Suprapubic skin (tissue), 4 donors: Measurements from ENCODE around the gene PAF1. TPM values are rescaled to one million over a fixed set of nuclear protein-coding genes. Genes with fewer than 3 reads are reported as not detected.
A peak's percentile ranks its signal among the peaks of the same experiment; 100 is the strongest.

ENCODE experiments used
- DNase-seq, 2 donors: peaks; one replicate each; pipeline ENCODE4 v3.0.0-alpha.2; 2019; ENCODE audit warnings: low spot score in 2 of 2
- H3K27ac ChIP-seq: fragments of 200-600 bp; sonication (generic); one replicate; pipeline ENCODE4 v1.5.1; 2019
- H3K27me3 ChIP-seq: fragments of 200-600 bp; sonication (generic); one replicate; pipeline ENCODE4 v1.5.1; 2019
- H3K36me3 ChIP-seq: fragments of 200-600 bp; sonication (generic); one replicate; pipeline ENCODE4 v1.5.1; 2019
- H3K4me1 ChIP-seq: fragments of 200-600 bp; sonication (generic); one replicate; pipeline ENCODE4 v1.5.1; 2019
- H3K4me3 ChIP-seq: fragments of 200-600 bp; sonication (generic); one replicate; pipeline ENCODE4 v1.5.1; 2019; ENCODE audit warnings: mild to moderate bottlenecking
- H3K9me3 ChIP-seq: fragments of 200-600 bp; sonication (generic); one replicate; pipeline ENCODE4 v1.5.1; 2019
- CTCF ChIP-seq, 2 donors: fragments of 200-600 bp in 1 of 2; fragments of 450-650 bp in 1 of 2; sonication (generic) in 1 of 2; IDR thresholded peaks; one replicate each; pipeline ENCODE4 v1.5.1; 2016 to 2019; ENCODE audit warnings: antibody characterized with exemption in 2 of 2, mild to moderate bottlenecking in 1 of 2, moderate library complexity in 1 of 2
- EP300 ChIP-seq: sonication (generic); formaldehyde crosslinking; IDR thresholded peaks from one replicate; pipeline ENCODE4 v1.6.1; 2017; ENCODE audit warnings: antibody characterized with exemption
- POLR2A ChIP-seq, 2 donors: fragments of 450-650 bp; IDR thresholded peaks; one replicate each; pipeline ENCODE4 v1.6.1; 2017; ENCODE audit warnings: antibody characterized with exemption in 2 of 2, mild to moderate bottlenecking in 2 of 2, moderate library complexity in 2 of 2
- POLR2AphosphoS5 ChIP-seq, 3 donors: sonication (generic); formaldehyde crosslinking; IDR thresholded peaks; one replicate each; pipeline ENCODE4 v1.6.1; 2017; ENCODE audit warnings: antibody characterized with exemption in 3 of 3
- WGBS: methylation state at CpG from one replicate; pipeline ENCODE4 v1.1.5; 2018; 5-methylcytosine and 5-hydroxymethylcytosine counted together
- total RNA-seq, 4 donors: library from RNA; depleted of rRNA; stranded (reverse); fragments of >200 nt; gene quantifications; one replicate each; pipeline ENCODE4 v1.1.0, GENCODE V29; 2016

Gene PAF1
- total RNA-seq, 4 donors from 2014 or later: 24.8 to 42.4 (median 35.4) TPM

GRCh38 chr19:39410017-39410830 is 19.3 kb upstream of the PAF1 start:
- TF ChIP-seq POLR2A (IDR thresholded peaks at IDR 0.05): peak; percentile 28
- no peak for TF ChIP-seq CTCF (IDR thresholded peaks at IDR 0.05)
- no peak for TF ChIP-seq EP300
- TF ChIP-seq POLR2AphosphoS5 (IDR thresholded peaks at IDR 0.05): peak; percentile 15 to 86 (median 48)
- WGBS: 3% methylated on average over 27 of the region's 35 CpGs
- peak; percentile 91 to 92 for DNase-seq

GRCh38 chr19:39409208-39410016 is 18.5 kb upstream of the PAF1 start:
- Histone ChIP-seq H3K9me3 (no peaks in the 10 kb centered on the region), H3K27ac (peak overlapping the region; percentile 100), H3K4me3 (peak overlapping the region; percentile 93), H3K27me3 (no peaks in the 10 kb centered on the region), H3K4me1 (peaks cover 55% of the 10 kb centered on the region), H3K36me3 (peaks cover 22% of the 10 kb centered on the region)
- DNase-seq: peak; percentile 96
- TF ChIP-seq POLR2A (IDR thresholded peaks at IDR 0.05) (peak; percentile 70 to 86), POLR2AphosphoS5 (IDR thresholded peaks at IDR 0.05) (peak; percentile 96 to 97 (median 97)), EP300 (peak; percentile 83), CTCF (IDR thresholded peaks at IDR 0.05) (no peak)
- under 1% methylated on average over 12 of the region's 52 CpGs for WGBS

More at GRCh38 chr19:39410017-39410830, 19.3 kb upstream of the PAF1 start:
- Histone ChIP-seq H3K36me3 (peaks cover 22% of the 10 kb centered on the region), H3K27me3 (no peaks in the 10 kb centered on the region), H3K4me3 (peak overlapping the region; percentile 93), H3K27ac (peak overlapping the region; percentile 100), H3K9me3 (no peaks in the 10 kb centered on the region), H3K4me1 (peaks cover 54% of the 10 kb centered on the region)

GRCh38 chr19:39408392-39409207 is 17.7 kb upstream of the PAF1 start:
- Histone ChIP-seq H3K9me3 (no peaks in the 10 kb centered on the region), H3K4me3 (peak overlapping the region; percentile 93), H3K27me3 (no peaks in the 10 kb centered on the region), H3K4me1 (peaks cover 53% of the 10 kb centered on the region), H3K27ac (peak overlapping the region; percentile 100), H3K36me3 (peaks cover 22% of the 10 kb centered on the region)
- TF ChIP-seq CTCF (IDR thresholded peaks at IDR 0.05): no peak
- peak; percentile 8 to 60 for TF ChIP-seq POLR2A (IDR thresholded peaks at IDR 0.05)
- no peak for TF ChIP-seq EP300
- peak in 1 of 3 donors; percentile 38 for TF ChIP-seq POLR2AphosphoS5 (IDR thresholded peaks at IDR 0.05)
- WGBS: 2% methylated on average over 20 of the region's 20 CpGs
- DNase-seq: no peak

- peak overlapping the region; percentile 93 for H3K4me3 ChIP-seq
- no peaks in the 10 kb centered on the region for H3K9me3 ChIP-seq
- H3K27me3 ChIP-seq: no peaks in the 10 kb centered on the region
- H3K27ac ChIP-seq: peak overlapping the region; percentile 100
- DNase-seq: peak; percentile 86 to 88
- TF ChIP-seq EP300 (no peak), POLR2A (IDR thresholded peaks at IDR 0.05) (peak; percentile 43 to 53), POLR2AphosphoS5 (IDR thresholded peaks at IDR 0.05) (peak; percentile 12 to 38 (median 24))
- peaks cover 54% of the 10 kb centered on the region for H3K4me1 ChIP-seq
- peaks cover 22% of the 10 kb centered on the region for H3K36me3 ChIP-seq
- 13% methylated on average over 14 of the region's 40 CpGs for WGBS
Observed at GRCh38 chr19:39407660-39408391, 16.9 kb upstream of the PAF1 start.

- 2% methylated on average over 13 of the region's 14 CpGs for WGBS
- Histone ChIP-seq H3K4me1 (peaks cover 59% of the 10 kb centered on the region), H3K27ac (peak overlapping the region; percentile 100), H3K4me3 (peak overlapping the region; percentile 93), H3K27me3 (no peaks in the 10 kb centered on the region), H3K9me3 (no peaks in the 10 kb centered on the region), H3K36me3 (peaks cover 22% of the 10 kb centered on the region)
- no peak for TF ChIP-seq CTCF (IDR thresholded peaks at IDR 0.05)
- TF ChIP-seq POLR2AphosphoS5 (IDR thresholded peaks at IDR 0.05): no peak
- no peak for TF ChIP-seq POLR2A (IDR thresholded peaks at IDR 0.05)
- no peak for TF ChIP-seq EP300
- DNase-seq: no peak
Observed at GRCh38 chr19:39407410-39407659, 16.4 kb upstream of the PAF1 start.
